ENCODE data around the gene MBTPS1.

DNA sequence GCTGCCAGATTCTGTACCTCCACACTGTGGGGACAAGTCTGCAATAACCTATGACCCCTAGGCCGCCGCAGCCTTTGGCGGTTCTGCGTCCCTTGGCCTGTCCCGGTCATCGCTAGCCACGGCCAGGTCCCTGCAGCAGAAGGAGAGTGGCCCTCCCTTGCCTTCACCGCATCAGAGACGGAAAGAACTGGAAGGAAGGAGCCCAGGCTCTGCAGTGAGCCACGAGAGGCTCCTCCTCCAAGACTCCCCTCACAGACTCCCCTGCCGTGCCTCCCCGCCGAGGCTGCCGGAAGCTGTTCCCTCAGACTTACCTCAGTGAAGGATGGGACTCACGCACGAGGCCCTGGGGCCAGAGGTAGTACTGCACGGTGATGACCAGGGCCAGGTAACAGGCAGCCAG lies 85.2 kb downstream of the MBTPS1 start:
- TF ChIP-seq CTCF (IDR thresholded peaks at IDR 0.05) (no peak), POLR2A (IDR thresholded peaks at IDR 0.05) (no peak)

Data from adrenal gland (tissue), 5 donors.